GM23248 (cell line): Measurements from ENCODE around the gene CCL24. TPM values are rescaled to one million over a fixed set of nuclear protein-coding genes. Genes with fewer than 3 reads are reported as not detected.

Experiments used
- DNase-seq: peaks from one replicate; pipeline ENCODE4 v3.0.0-alpha.2; 2015
- H2AFZ ChIP-seq: fragments of 200-600 bp; sonication (generic); 2 replicates; pipeline ENCODE4 v1.6.1; 2016; ENCODE audit warnings: antibody characterized with exemption
- H3F3A ChIP-seq: fragments of 200-600 bp; sonication (generic); 2 replicates; pipeline ENCODE4 v1.6.1; 2016; ENCODE audit warnings: mild to moderate bottlenecking, antibody characterized with exemption, mixed run types; ENCODE audit not compliant: insufficient read depth
- H3K27ac ChIP-seq: fragments of 200-600 bp; sonication (generic); 2 replicates; pipeline ENCODE4 v1.5.1; 2016; ENCODE audit warnings: mild to moderate bottlenecking
- H3K27me3 ChIP-seq: fragments of 200-600 bp; sonication (generic); replicated peaks from 2 replicates; pipeline ENCODE4 v1.6.1; 2016; ENCODE audit warnings: mild to moderate bottlenecking; ENCODE audit not compliant: insufficient read depth
- H3K36me3 ChIP-seq: fragments of 200-600 bp; sonication (generic); 2 replicates; pipeline ENCODE4 v1.6.1; 2016; ENCODE audit warnings: low read depth, mild to moderate bottlenecking
- H3K4me1 ChIP-seq: fragments of 200-600 bp; sonication (generic); 2 replicates; pipeline ENCODE4 v1.6.1; 2016; ENCODE audit warnings: mild to moderate bottlenecking; ENCODE audit not compliant: insufficient read depth
- H3K4me2 ChIP-seq: fragments of 200-600 bp; sonication (generic); one replicate; pipeline ENCODE4 v1.6.1; 2016; ENCODE audit warnings: mild to moderate bottlenecking; ENCODE audit not compliant: unreplicated experiment
- H3K4me3 ChIP-seq: fragments of 200-600 bp; sonication (generic); 2 replicates; pipeline ENCODE4 v1.5.1; 2016; ENCODE audit warnings: mild to moderate bottlenecking
- H3K79me2 ChIP-seq: fragments of 200-600 bp; sonication (generic); 2 replicates; pipeline ENCODE4 v1.6.1; 2016; ENCODE audit warnings: mild to moderate bottlenecking; ENCODE audit not compliant: insufficient read depth
- H3K9ac ChIP-seq: fragments of 200-600 bp; sonication (generic); 2 replicates; pipeline ENCODE4 v1.6.1; 2016; ENCODE audit warnings: mild to moderate bottlenecking
- H3K9me2 ChIP-seq: fragments of 200-600 bp; sonication (generic); 2 replicates; pipeline ENCODE4 v1.6.1; 2016; ENCODE audit warnings: mixed run types, mild to moderate bottlenecking, moderate library complexity; ENCODE audit not compliant: insufficient read depth
- H3K9me3 ChIP-seq: fragments of 200-600 bp; sonication (generic); one replicate; pipeline ENCODE4 v1.6.1; 2017; ENCODE audit warnings: low read depth
- H4K20me1 ChIP-seq: fragments of 200-600 bp; sonication (generic); 2 replicates; pipeline ENCODE4 v1.6.0; 2016; ENCODE audit not compliant: insufficient read depth
- EZH2 ChIP-seq: fragments of 200-600 bp; sonication (generic); IDR thresholded peaks from 2 replicates; pipeline ENCODE4 v1.6.1; 2018; ENCODE audit warnings: antibody characterized with exemption, mild to moderate bottlenecking; ENCODE audit not compliant: insufficient read depth, poor library complexity, severe bottlenecking
- EZH2phosphoT487 ChIP-seq: fragments of 200-600 bp; sonication (generic); IDR thresholded peaks from 2 replicates; pipeline ENCODE4 v1.6.1; 2018; ENCODE audit warnings: antibody characterized with exemption, moderate library complexity, mild to moderate bottlenecking, low read depth; ENCODE audit not compliant: insufficient read depth
- WGBS, 2 experiments: methylation state at CpG; one replicate each; pipeline ENCODE4 v1.1.6; 2015 to 2017; ENCODE audit warnings: low lambda C conversion rate in 2 of 2, low coverage in 1 of 2; ENCODE audit errors: missing lambda C conversion rate in 2 of 2; 5-methylcytosine and 5-hydroxymethylcytosine counted together
- in situ Hi-C: fragments of 300-500 bp; cut with MboI; formaldehyde crosslinking; loops from 2 replicates; pipeline ENCODE4 v1.15.0; 2020
- polyA plus RNA-seq: library from polyadenylated mRNA; unstranded; fragments of >200 nt; fragmentation: Nextera tagmentation; extraction: Ambion mirVana; gene quantifications from 2 replicates; pipeline ENCODE4 v1.2.1, GENCODE V29; 2016
- total RNA-seq: library from RNA; depleted of rRNA; stranded (reverse); fragments of >200 nt; shearing (Covaris generic); gene quantifications from 2 replicates; pipeline ENCODE4 v1.2.3, GENCODE V29; 2014

CCL24 gene
- total and polyA plus RNA-seq, 2 experiments from 2014 or later, result not detected

DNA sequence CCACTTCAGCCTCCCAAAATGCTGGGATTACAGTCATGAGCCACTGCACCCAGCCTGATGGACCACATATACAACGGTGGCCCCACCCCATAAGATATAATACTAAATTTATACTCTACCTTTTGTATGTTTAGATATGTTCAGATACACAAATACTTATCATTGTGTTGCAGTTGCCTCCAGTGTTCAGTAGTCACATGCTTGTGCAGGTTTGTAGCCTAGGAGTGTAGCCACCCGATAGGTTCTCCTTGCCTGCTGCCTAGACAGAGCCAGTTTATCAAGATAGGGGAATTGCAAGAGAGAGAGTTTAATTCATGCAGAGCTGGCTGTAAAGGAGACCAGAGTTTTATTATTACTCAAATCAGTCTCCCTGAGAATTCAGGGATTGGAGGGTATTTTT is 9.6 kb downstream of the CCL24 start:
- no peak for DNase-seq
- Histone ChIP-seq H3K4me1 (no peaks in the 10 kb centered on the region), H3K36me3 (no peaks in the 10 kb centered on the region), H3K9me2 (no peaks in the 10 kb centered on the region), H3K79me2 (no peaks in the 10 kb centered on the region), H3K9me3 (no peaks in the 10 kb centered on the region), H3K4me3 (no peak overlapping the region), H4K20me1 (no peaks in the 10 kb centered on the region), H3K27me3 (no peaks in the 10 kb centered on the region; the same call in 1 of the 2 replicates), H3F3A (no peaks in the 10 kb centered on the region), H3K9ac (no peak overlapping the region), H3K27ac (no peak overlapping the region), H2AFZ (no peak overlapping the region), H3K4me2 (no peak overlapping the region)
- WGBS, 2 experiments, result 91 to 95% methylated on average over 2 of the region's 2 CpGs
- in situ Hi-C loops, result no loop called here
- TF ChIP-seq EZH2 (no peak), EZH2phosphoT487 (no peak)

DNA sequence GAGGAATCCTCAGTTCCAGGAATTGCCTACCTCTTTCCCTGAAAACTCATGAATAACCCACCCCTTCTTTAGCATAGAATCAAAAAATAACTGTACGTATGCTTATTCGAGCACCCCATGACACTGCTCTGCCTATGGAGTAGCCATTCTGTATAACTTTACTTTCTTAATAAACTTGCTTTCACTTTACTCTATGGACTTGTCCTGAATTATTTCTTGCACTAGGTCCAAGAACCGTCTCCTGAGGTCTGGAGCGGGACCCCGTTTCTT is 11.1 kb downstream of the CCL24 start:
- no peaks in the 10 kb centered on the region for H3K9me3 ChIP-seq
- WGBS, 2 experiments, result 81 to 83% methylated on average over 5 of the region's 5 CpGs

DNA sequence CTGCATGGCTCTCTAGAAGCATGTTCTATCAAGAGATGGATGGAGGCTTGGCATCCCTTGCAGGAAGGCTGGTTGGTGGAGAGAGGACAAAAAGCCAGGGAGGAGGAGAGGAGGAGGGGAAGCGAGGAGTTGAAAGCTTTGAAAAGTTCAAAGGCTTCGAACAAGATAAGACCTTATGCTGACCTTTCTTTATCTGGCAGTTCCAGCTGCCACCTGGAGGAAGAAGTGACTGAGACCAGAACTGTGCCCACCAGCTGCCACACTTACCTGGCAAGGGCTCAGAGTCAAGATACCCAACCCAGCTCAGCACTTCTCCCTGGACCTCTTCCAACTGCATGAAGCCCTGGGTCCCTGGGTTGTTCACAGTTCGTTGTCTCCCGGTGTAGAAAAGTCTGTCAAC is 14.8 kb downstream of the CCL24 start:
- no peaks in the 10 kb centered on the region for H3K36me3 ChIP-seq
- H3K27ac ChIP-seq, result no peak overlapping the region
- TF ChIP-seq EZH2 (no peak), EZH2phosphoT487 (no peak)
- H3K9ac ChIP-seq, result no peak overlapping the region
- in situ Hi-C loops, result no loop called here
- H3K4me1 ChIP-seq, result no peaks in the 10 kb centered on the region
- no peaks in the 10 kb centered on the region for H3K9me2 ChIP-seq
- no peaks in the 10 kb centered on the region for H3F3A ChIP-seq
- H3K4me2 ChIP-seq, result no peak overlapping the region
- no peaks in the 10 kb centered on the region for H3K79me2 ChIP-seq
- no peaks in the 10 kb centered on the region for H4K20me1 ChIP-seq
- 79 to 83% methylated on average over 4 of the region's 4 CpGs for WGBS, 2 experiments
- no peaks in the 10 kb centered on the region for H3K9me3 ChIP-seq
- H2AFZ ChIP-seq, result no peak overlapping the region
- no peak for DNase-seq
- H3K4me3 ChIP-seq, result no peak overlapping the region
- no peaks in the 10 kb centered on the region; the same call in 1 of the 2 replicates for H3K27me3 ChIP-seq

More for the DNA sequence above, 11.1 kb downstream of the CCL24 start:
- no peaks in the 10 kb centered on the region for H3F3A ChIP-seq
- no peaks in the 10 kb centered on the region for H3K4me1 ChIP-seq
- no peaks in the 10 kb centered on the region for H4K20me1 ChIP-seq
- no peak for TF ChIP-seq EZH2phosphoT487
- TF ChIP-seq EZH2, result no peak
- H3K27ac ChIP-seq, result no peak overlapping the region
- in situ Hi-C loops, result no loop called here
- H2AFZ ChIP-seq, result no peak overlapping the region
- no peaks in the 10 kb centered on the region for H3K36me3 ChIP-seq
- no peaks in the 10 kb centered on the region for H3K79me2 ChIP-seq
- H3K9ac ChIP-seq, result no peak overlapping the region
- H3K9me2 ChIP-seq, result no peaks in the 10 kb centered on the region
- H3K4me2 ChIP-seq, result no peak overlapping the region
- H3K4me3 ChIP-seq, result no peak overlapping the region
- H3K27me3 ChIP-seq, result no peaks in the 10 kb centered on the region; the same call in 1 of the 2 replicates
- DNase-seq, result no peak

GRCh38 chr7:75796420-75796819 is 17.2 kb downstream of the CCL24 start:
- Histone ChIP-seq H2AFZ (no peak overlapping the region), H3K36me3 (no peaks in the 10 kb centered on the region), H4K20me1 (no peaks in the 10 kb centered on the region), H3K4me3 (no peak overlapping the region), H3K9me3 (no peaks in the 10 kb centered on the region), H3K9ac (no peak overlapping the region), H3K79me2 (no peaks in the 10 kb centered on the region), H3K4me2 (no peak overlapping the region), H3K4me1 (peaks cover 4% of the 10 kb centered on the region; the same call in 1 of the 2 replicates), H3K27ac (no peak overlapping the region), H3K27me3 (no peaks in the 10 kb centered on the region; the same call in 1 of the 2 replicates), H3F3A (no peaks in the 10 kb centered on the region), H3K9me2 (no peaks in the 10 kb centered on the region)
- in situ Hi-C loops, result no loop called here
- TF ChIP-seq EZH2phosphoT487, result no peak
- no peak for TF ChIP-seq EZH2
- 77 to 83% methylated on average over 6 of the region's 6 CpGs for WGBS, 2 experiments
- no peak for DNase-seq

DNA sequence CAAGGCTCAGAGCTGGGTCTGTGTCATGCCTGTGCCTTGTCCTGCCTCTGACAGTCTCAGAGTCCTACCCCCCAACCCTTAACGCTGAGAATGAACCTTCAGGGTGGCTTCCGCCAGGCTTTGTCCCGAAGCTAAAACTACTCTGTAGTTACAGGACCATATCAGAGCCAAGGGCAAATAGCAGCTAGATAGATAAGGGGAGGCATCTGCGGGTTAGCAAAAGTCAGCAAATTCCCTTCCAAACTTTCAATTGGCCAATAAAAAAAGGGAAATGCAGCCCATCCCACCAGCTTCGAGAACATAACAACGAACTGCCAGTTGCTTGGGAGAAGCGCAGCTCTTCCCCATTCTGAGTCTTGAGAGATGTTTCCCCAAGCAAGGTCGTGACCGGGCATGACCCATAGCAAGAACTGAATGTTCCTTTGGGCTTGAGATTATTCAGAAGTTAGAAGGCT is 17.7 kb downstream of the CCL24 start:
- H3K4me1 ChIP-seq, result peaks cover 7% of the 10 kb centered on the region; the same call in 1 of the 2 replicates
- in situ Hi-C loops, result no loop called here
- H3K4me2 ChIP-seq, result no peak overlapping the region
- no peak overlapping the region for H2AFZ ChIP-seq
- no peak overlapping the region for H3K27ac ChIP-seq
- no peak overlapping the region for H3K4me3 ChIP-seq
- H3K9me2 ChIP-seq, result no peaks in the 10 kb centered on the region
- no peaks in the 10 kb centered on the region for H3F3A ChIP-seq
- H3K9me3 ChIP-seq, result no peaks in the 10 kb centered on the region
- WGBS, 2 experiments, result 67 to 68% methylated on average over 9 of the region's 9 CpGs
- no peak for TF ChIP-seq EZH2
- TF ChIP-seq EZH2phosphoT487, result no peak
- no peaks in the 10 kb centered on the region for H4K20me1 ChIP-seq
- H3K36me3 ChIP-seq, result no peaks in the 10 kb centered on the region
- H3K9ac ChIP-seq, result no peak overlapping the region
- no peaks in the 10 kb centered on the region for H3K79me2 ChIP-seq
- no peak for DNase-seq
- no peaks in the 10 kb centered on the region; the same call in 1 of the 2 replicates for H3K27me3 ChIP-seq
